HEK293 (cell line): ENCODE measurements around the gene ISG15.
"Not testable (repeated sequence)": the region's sequence is repeated elsewhere in the genome, so short reads cannot be mapped to it uniquely, and the experiment has no call there.

Experiments
- CTCF ChIA-PET: fragments of 350-600 bp; formaldehyde crosslinking; extraction: SDS; loops from one replicate; lab custom pipeline; 2021; ENCODE audit warnings: antibody characterized with exemption; lab: Yijun Ruan, JAX
- POLR2A ChIA-PET: fragments of 300-600 bp; formaldehyde crosslinking; extraction: SDS; loops from one replicate; lab custom pipeline; 2020; ENCODE audit warnings: antibody characterized with exemption, inconsistent platforms; lab: Yijun Ruan, JAX
- H3K27ac ChIP-seq: fragments of 200-500 bp; sonication (Bioruptor generic); 2 replicates; pipeline ENCODE4 v1.5.1; 2014; ENCODE audit warnings: low read depth, low read length, control low read depth, inconsistent platforms; ENCODE audit errors: extremely low read depth
- H3K36me3 ChIP-seq, 2 experiments: fragments of 200-500 bp in 1 of 2; sonication (Bioruptor generic) in 1 of 2; 1 replicate in 1 of 2; 2 replicates in 1 of 2; pipeline ENCODE4 v1.5.1; 2014 to 2017; ENCODE audit warnings: inconsistent platforms in 2 of 2, low read length in 2 of 2; ENCODE audit not compliant: control insufficient read depth in 2 of 2, insufficient read depth in 1 of 2
- H3K4me1 ChIP-seq: fragments of 200-500 bp; sonication (Bioruptor generic); 2 replicates; pipeline ENCODE4 v1.5.1; 2014; ENCODE audit warnings: mild to moderate bottlenecking, low read length, inconsistent platforms; ENCODE audit not compliant: control insufficient read depth, insufficient read depth
- H3K4me3 ChIP-seq: 2 replicates; pipeline ENCODE4 v1.5.1; 2011; ENCODE audit warnings: low read depth, mild to moderate bottlenecking, control low read depth, low read length, moderate library complexity
- H3K9me3 ChIP-seq: fragments of 200-500 bp; sonication (Bioruptor generic); 2 replicates; pipeline ENCODE4 v1.5.1; 2014; ENCODE audit warnings: low read depth, low read length, inconsistent platforms; ENCODE audit not compliant: control insufficient read depth, insufficient read depth
- GLIS1 ChIP-seq: fragments of 450-650 bp; formaldehyde crosslinking; IDR thresholded peaks from 2 replicates; pipeline ENCODE4 v1.5.1; 2016; ENCODE audit warnings: missing biosample characterization, missing genetic modification characterization
- HIC1 ChIP-seq: fragments of 450-650 bp; formaldehyde crosslinking; IDR thresholded peaks from 2 replicates; pipeline ENCODE4 v1.5.1; 2016; ENCODE audit warnings: missing biosample characterization, missing genetic modification characterization
- KLF1 ChIP-seq: fragments of 450-650 bp; formaldehyde crosslinking; IDR thresholded peaks from 2 replicates; pipeline ENCODE4 v1.5.1; 2016; ENCODE audit warnings: missing biosample characterization, missing genetic modification characterization
- KLF7 ChIP-seq: fragments of 450-650 bp; formaldehyde crosslinking; IDR thresholded peaks from 2 replicates; pipeline ENCODE4 v1.5.1; 2016; ENCODE audit warnings: missing biosample characterization, missing genetic modification characterization, borderline replicate concordance
- KLF9 ChIP-seq: fragments of 450-650 bp; formaldehyde crosslinking; IDR thresholded peaks from 2 replicates; pipeline ENCODE4 v1.5.1; 2016; ENCODE audit warnings: missing biosample characterization, missing genetic modification characterization, low read depth
- PBX3 ChIP-seq: sonication (generic); formaldehyde crosslinking; IDR thresholded peaks from 2 replicates; pipeline ENCODE4 v1.8.1; 2022; ENCODE audit warnings: mild to moderate bottlenecking, moderate library complexity, missing genetic modification reagents
- PRDM2 ChIP-seq: fragments of 450-650 bp; formaldehyde crosslinking; IDR thresholded peaks from 2 replicates; pipeline ENCODE4 v1.5.1; 2016; ENCODE audit warnings: missing biosample characterization, missing genetic modification characterization, borderline replicate concordance
- PRDM6 ChIP-seq: fragments of 450-650 bp; formaldehyde crosslinking; IDR thresholded peaks from 2 replicates; pipeline ENCODE4 v1.5.1; 2017; ENCODE audit warnings: missing biosample characterization, missing genetic modification characterization
- SP2 ChIP-seq: fragments of 450-650 bp; formaldehyde crosslinking; IDR thresholded peaks from 2 replicates; pipeline ENCODE4 v1.5.1; 2016; ENCODE audit warnings: missing biosample characterization, missing genetic modification characterization
- ZBTB17 ChIP-seq: fragments of 450-650 bp; formaldehyde crosslinking; IDR thresholded peaks from 2 replicates; pipeline ENCODE4 v1.5.1; 2016; ENCODE audit warnings: missing biosample characterization, missing genetic modification characterization
- ZBTB8A ChIP-seq: fragments of 450-650 bp; formaldehyde crosslinking; IDR thresholded peaks from 2 replicates; pipeline ENCODE4 v1.5.1; 2016; ENCODE audit warnings: missing biosample characterization, missing genetic modification characterization
- ZFHX2 ChIP-seq: fragments of 450-650 bp; formaldehyde crosslinking; conservative IDR thresholded peaks from 2 replicates; pipeline ENCODE4 v1.5.1; 2016; ENCODE audit warnings: missing biosample characterization, missing genetic modification characterization
- ZFP37 ChIP-seq: fragments of 450-650 bp; formaldehyde crosslinking; IDR thresholded peaks from 2 replicates; pipeline ENCODE4 v1.5.1; 2016; ENCODE audit warnings: missing biosample characterization, missing genetic modification characterization
- ZNF560 ChIP-seq: fragments of 450-650 bp; formaldehyde crosslinking; IDR thresholded peaks from 2 replicates; pipeline ENCODE4 v1.5.1; 2017; ENCODE audit warnings: missing biosample characterization, missing genetic modification characterization, borderline replicate concordance
- ZSCAN18 ChIP-seq: fragments of 450-650 bp; formaldehyde crosslinking; IDR thresholded peaks from 2 replicates; pipeline ENCODE4 v1.5.1; 2016; ENCODE audit warnings: missing biosample characterization, missing genetic modification characterization
- ZSCAN4 ChIP-seq: fragments of 450-650 bp; formaldehyde crosslinking; IDR thresholded peaks from 2 replicates; pipeline ENCODE4 v1.5.1; 2017; ENCODE audit warnings: missing biosample characterization, missing genetic modification characterization

Gene ISG15

DNA sequence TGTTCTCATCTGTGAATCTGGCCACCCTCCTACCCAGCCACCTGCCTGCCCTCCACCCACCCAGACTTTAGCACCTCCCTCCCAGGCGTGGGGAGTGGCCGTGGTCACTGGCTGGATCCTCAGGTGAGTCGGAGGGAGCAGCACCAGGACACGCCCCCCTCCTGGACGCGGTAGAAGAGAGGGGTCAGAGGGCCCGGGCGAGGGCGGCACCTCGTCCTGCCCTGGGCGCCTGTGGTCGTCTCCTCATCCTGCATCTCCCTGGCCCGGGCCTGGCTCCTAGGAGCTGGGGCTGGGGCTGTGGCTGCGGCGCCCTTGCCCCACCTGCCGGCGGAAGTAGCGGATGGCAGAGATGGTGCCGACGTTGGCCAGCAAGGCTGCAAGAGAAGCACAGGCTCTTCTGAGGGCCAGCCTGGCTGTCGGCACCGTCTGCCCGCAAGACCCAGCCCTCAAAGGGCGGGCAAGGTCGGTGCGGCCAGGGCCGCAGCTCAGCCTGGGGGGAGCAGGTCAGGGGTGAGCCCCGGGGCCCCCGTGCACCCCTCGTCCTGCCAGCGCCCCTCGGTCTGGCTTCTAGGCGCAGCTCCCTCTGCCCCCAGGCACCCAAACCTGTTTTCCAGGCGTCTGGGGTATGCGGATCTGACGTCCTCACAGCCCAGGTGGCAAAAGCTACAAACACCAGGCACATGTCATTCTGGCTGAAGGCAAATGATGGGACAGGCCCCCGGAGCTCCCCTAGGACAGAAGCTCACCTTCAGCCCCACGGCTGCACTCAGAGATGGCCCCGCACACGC, 37.2 kb upstream of the ISG15 start (continued):
- TF ChIP-seq PRDM2 = no peak
- TF ChIP-seq ZBTB8A (tag by site-specific recombination) = peak; percentile 95
- peak; percentile 76; the same call in 1 of the 2 replicates for TF ChIP-seq KLF7
- peak; percentile 63; the same call in 1 of the 2 replicates for TF ChIP-seq SP2 (tag by site-specific recombination)
- TF ChIP-seq KLF9 (tag by site-specific recombination) = peak; percentile 70
- TF ChIP-seq PRDM6 (tag by site-specific recombination) = no peak
- no peak for TF ChIP-seq ZSCAN18 (tag by site-specific recombination)
- TF ChIP-seq ZSCAN4 (tag by site-specific recombination) = no peak
- no peak for TF ChIP-seq ZNF560 (tag by site-specific recombination)
- TF ChIP-seq ZFP37 (tag by site-specific recombination) = peak; percentile 91; the same call in 1 of the 2 replicates
- TF ChIP-seq KLF1 (tag by site-specific recombination) = peak; percentile 72
- TF ChIP-seq GLIS1 (tag by site-specific recombination) = peak; percentile 91
- peak; percentile 94 for TF ChIP-seq HIC1 (tag by site-specific recombination)
- TF ChIP-seq PBX3 (CRISPR knock-in tag) = 0 out of 2 replicates have a peak, but pooled peaks have one; percentile 27
- TF ChIP-seq ZBTB17 (tag by site-specific recombination) = peak; percentile 85
- TF ChIP-seq ZFHX2 (tag by site-specific recombination) = peak; percentile 57; the same call in 1 of the 2 replicates

GRCh38 chr1:976791-977190, 36.5 kb upstream of the ISG15 start:
- not testable (repeated sequence) for H3K27ac ChIP-seq, H3K4me1 ChIP-seq, H3K4me3 ChIP-seq, H3K9me3 ChIP-seq, H3K36me3 ChIP-seq
- POLR2A ChIA-PET = interaction anchor here (0.8 to 1.9 kb wide), 6 partner anchors 8 to 82 kb away, joined by 3 to 12 read pairs (median 4); partner anchors contain the start of gene PLEKHN1
- CTCF ChIA-PET = interaction anchor here (0.9 to 1.8 kb wide), 4 partner anchors 8 to 107 kb away, joined by 3 to 21 read pairs (median 6); no protein-coding TSS in a partner anchor
